GM18870 (cell line): ENCODE results near the gene RAB7A.

Experiments used
- ATAC-seq: cut with Tn5 transposase; IDR thresholded peaks from one replicate; pipeline ENCODE4 v1.9.1; 2021; ENCODE audit warnings: moderate library complexity; ENCODE audit not compliant: unreplicated experiment

Gene RAB7A

GRCh38 chr3:128787256-128788253 lies 61.6 kb downstream of the RAB7A start:
- ATAC-seq: no peak

GRCh38 chr3:128788268-128788869 lies 62.4 kb downstream of the RAB7A start:
- ATAC-seq: no peak

- ATAC-seq: no peak
Observed at GRCh38 chr3:128794067-128794768, 68.2 kb downstream of the RAB7A start.

GRCh38 chr3:128794770-128795649 lies 69.0 kb downstream of the RAB7A start:
- peak; percentile 55 for ATAC-seq

GRCh38 chr3:128799653-128800052 lies 73.7 kb downstream of the RAB7A start:
- no peak for ATAC-seq

GRCh38 chr3:128800241-128801187 lies 74.5 kb downstream of the RAB7A start:
- no peak for ATAC-seq

GRCh38 chr3:128801779-128802380 lies 75.9 kb downstream of the RAB7A start:
- ATAC-seq: no peak

- ATAC-seq: no peak
Observed at GRCh38 chr3:128803307-128803706, 77.3 kb downstream of the RAB7A start.

GRCh38 chr3:128804017-128804810 lies 78.2 kb downstream of the RAB7A start:
- peak; percentile 92 for ATAC-seq

- no peak for ATAC-seq
Observed at GRCh38 chr3:128804811-128805155, 78.8 kb downstream of the RAB7A start.

GRCh38 chr3:128805772-128806171 lies 79.8 kb downstream of the RAB7A start:
- ATAC-seq: no peak

GRCh38 chr3:128806588-128806987 lies 80.6 kb downstream of the RAB7A start:
- no peak for ATAC-seq

GRCh38 chr3:128807186-128807830 lies 81.3 kb downstream of the RAB7A start:
- ATAC-seq: no peak

GRCh38 chr3:128808672-128809071 lies 82.7 kb downstream of the RAB7A start:
- ATAC-seq: no peak

GRCh38 chr3:128813097-128813496 lies 87.1 kb downstream of the RAB7A start:
- ATAC-seq: no peak

- ATAC-seq: no peak
Observed at GRCh38 chr3:128814060-128814459, 88.1 kb downstream of the RAB7A start.

GRCh38 chr3:128814519-128815317 lies 88.7 kb downstream of the RAB7A start:
- ATAC-seq: no peak
